Large intestine (tissue), 3 donors: ENCODE measurements around the gene GABRR3. TPM values are rescaled to one million over a fixed set of nuclear protein-coding genes. Genes with fewer than 3 reads are reported as not detected.
A peak's percentile ranks its signal among the peaks of the same experiment; 100 is the strongest.

ENCODE experiments used
- DNase-seq, 2 donors: peaks; one replicate each; pipeline versions ENCODE4 v3.0.0 to v3.0.0-alpha.2; 2013
- H3K27ac ChIP-seq: one replicate; pipeline ENCODE4 v1.5.1; 2013; ENCODE audit warnings: low read length
- H3K27me3 ChIP-seq: 2 replicates; pipeline ENCODE4 v1.6.1; 2013; ENCODE audit warnings: low read length; ENCODE audit not compliant: control insufficient read depth, insufficient read depth
- H3K36me3 ChIP-seq: 2 replicates; pipeline ENCODE4 v1.6.1; 2013; ENCODE audit warnings: low read length; ENCODE audit not compliant: control insufficient read depth, insufficient read depth
- H3K4me1 ChIP-seq: one replicate; pipeline ENCODE4 v1.6.1; 2013; ENCODE audit warnings: low read length; ENCODE audit not compliant: control insufficient read depth, insufficient read depth
- H3K4me3 ChIP-seq: one replicate; pipeline ENCODE4 v1.5.1; 2013; ENCODE audit warnings: low read length
- H3K9me3 ChIP-seq: one replicate; pipeline ENCODE4 v1.6.1; 2013; ENCODE audit warnings: mild to moderate bottlenecking, low read depth, low read length, moderate library complexity; ENCODE audit not compliant: control insufficient read depth
- WGBS: methylation state at CpG from one replicate; pipeline ENCODE4 v1.1.5; 2013; ENCODE audit warnings: low lambda C conversion rate; ENCODE audit not compliant: insufficient coverage; 5-methylcytosine and 5-hydroxymethylcytosine counted together
- polyA plus RNA-seq: library from polyadenylated mRNA; unstranded; fragments of 120-200 nt; gene quantifications from one replicate; pipeline ENCODE4 v1.2.1, GENCODE V29; 2013

The GABRR3 gene
- polyA plus RNA-seq, 1 donor, result not detected

- H3K4me3 ChIP-seq, result no peak overlapping the region
- no CpG with 5 or more reads among the region's 3 CpGs for WGBS
- no peak for DNase-seq
- peaks cover 11% of the 10 kb centered on the region for H3K4me1 ChIP-seq
- H3K36me3 ChIP-seq, result no peaks in the 10 kb centered on the region
- no peaks in the 10 kb centered on the region for H3K9me3 ChIP-seq
- H3K27ac ChIP-seq, result no peak overlapping the region
- no peaks in the 10 kb centered on the region for H3K27me3 ChIP-seq
These were observed 60.1 kb downstream of the GABRR3 start for GRCh38 chr3:97974996-97975395.

GRCh38 chr3:97972976-97973375 is 62.1 kb downstream of the GABRR3 start:
- WGBS, result 100% methylated on average over 1 of the region's 9 CpGs
- H3K27ac ChIP-seq, result no peak overlapping the region
- H3K9me3 ChIP-seq, result no peaks in the 10 kb centered on the region
- no peaks in the 10 kb centered on the region for H3K36me3 ChIP-seq
- no peaks in the 10 kb centered on the region for H3K27me3 ChIP-seq
- H3K4me3 ChIP-seq, result peak overlapping the region; percentile 47
- no peak for DNase-seq
- H3K4me1 ChIP-seq, result peaks cover 11% of the 10 kb centered on the region

- Histone ChIP-seq H3K36me3 (peaks cover 5% of the 10 kb centered on the region), H3K4me3 (peak within 1 kb of the TSS; percentile 47), H3K9me3 (no peaks in the 10 kb centered on the region), H3K27ac (peak within 1 kb of the TSS; percentile 55), H3K27me3 (no peaks in the 10 kb centered on the region), H3K4me1 (peaks cover 11% of the 10 kb centered on the region)
- WGBS, result no CpG with 5 or more reads among the region's 82 CpGs
- peak; percentile 66 to 85 for DNase-seq
These were observed 63.2 kb downstream of the GABRR3 start, which contains the start of gene RIOX2 for GRCh38 chr3:97971679-97972567. TSS of gene RIOX2 (minus strand) at chr3:97972431. CDS start at chr3:97967593, 4,838 bp downstream.

GRCh38 chr3:97970956-97971620 is 64.0 kb downstream of the GABRR3 start:
- WGBS, result no CpG with 5 or more reads among the region's 9 CpGs
- peaks cover 11% of the 10 kb centered on the region for H3K4me1 ChIP-seq
- H3K4me3 ChIP-seq, result peak overlapping the region; percentile 47

GRCh38 chr3:97970156-97970555 is 65.0 kb downstream of the GABRR3 start:
- DNase-seq, result no peak
- Histone ChIP-seq H3K27ac (no peak overlapping the region), H3K36me3 (peaks cover 15% of the 10 kb centered on the region), H3K4me1 (peaks cover 11% of the 10 kb centered on the region), H3K9me3 (no peaks in the 10 kb centered on the region), H3K27me3 (no peaks in the 10 kb centered on the region), H3K4me3 (no peak overlapping the region)
- 80% methylated on average over 1 of the region's 1 CpG for WGBS

More at GRCh38 chr3:97970956-97971620, 64.0 kb downstream of the GABRR3 start:
- no peaks in the 10 kb centered on the region for H3K27me3 ChIP-seq
- peaks cover 12% of the 10 kb centered on the region for H3K36me3 ChIP-seq
- H3K9me3 ChIP-seq, result no peaks in the 10 kb centered on the region
- H3K27ac ChIP-seq, result no peak overlapping the region
- DNase-seq, result no peak

GRCh38 chr3:97969541-97969940 is 65.6 kb downstream of the GABRR3 start:
- no peaks in the 10 kb centered on the region for H3K9me3 ChIP-seq
- no CpG with 5 or more reads among the region's 5 CpGs for WGBS
- H3K36me3 ChIP-seq, result peaks cover 15% of the 10 kb centered on the region
- DNase-seq, result no peak
- peaks cover 11% of the 10 kb centered on the region for H3K4me1 ChIP-seq
- H3K4me3 ChIP-seq, result no peak overlapping the region
- no peak overlapping the region for H3K27ac ChIP-seq
- H3K27me3 ChIP-seq, result no peaks in the 10 kb centered on the region

GRCh38 chr3:97968376-97968775 is 66.7 kb downstream of the GABRR3 start:
- H3K36me3 ChIP-seq, result peaks cover 15% of the 10 kb centered on the region
- H3K9me3 ChIP-seq, result no peaks in the 10 kb centered on the region
- H3K27me3 ChIP-seq, result no peaks in the 10 kb centered on the region
- no peak overlapping the region for H3K4me3 ChIP-seq
- WGBS, result no CpG with 5 or more reads among the region's 1 CpG
- peaks cover 11% of the 10 kb centered on the region for H3K4me1 ChIP-seq
- DNase-seq, result no peak
- no peak overlapping the region for H3K27ac ChIP-seq

- Histone ChIP-seq H3K9me3 (no peaks in the 10 kb centered on the region), H3K36me3 (peaks cover 17% of the 10 kb centered on the region), H3K27ac (no peak overlapping the region), H3K27me3 (no peaks in the 10 kb centered on the region), H3K4me3 (no peak overlapping the region), H3K4me1 (peaks cover 10% of the 10 kb centered on the region)
- DNase-seq, result no peak
- no CpG with 5 or more reads among the region's 8 CpGs for WGBS
These were observed 67.1 kb downstream of the GABRR3 start for GRCh38 chr3:97967966-97968365.

GRCh38 chr3:97960993-97961766 is 73.9 kb downstream of the GABRR3 start:
- Histone ChIP-seq H3K4me3 (no peak overlapping the region), H3K36me3 (peaks cover 31% of the 10 kb centered on the region), H3K9me3 (no peaks in the 10 kb centered on the region), H3K27ac (no peak overlapping the region), H3K27me3 (no peaks in the 10 kb centered on the region), H3K4me1 (no peaks in the 10 kb centered on the region)
- 100% methylated on average over 2 of the region's 8 CpGs for WGBS
- DNase-seq, result no peak

- H3K27me3 ChIP-seq, result no peaks in the 10 kb centered on the region
- no peak for DNase-seq
These were observed 74.6 kb downstream of the GABRR3 start for GRCh38 chr3:97960551-97960950.

More at GRCh38 chr3:97960551-97960950, 74.6 kb downstream of the GABRR3 start:
- Histone ChIP-seq H3K4me3 (no peak overlapping the region), H3K4me1 (no peaks in the 10 kb centered on the region), H3K27ac (no peak overlapping the region), H3K36me3 (peaks cover 28% of the 10 kb centered on the region), H3K9me3 (no peaks in the 10 kb centered on the region)
- 92% methylated on average over 4 of the region's 5 CpGs for whole genome bisulfite sequencing
